MCF 10A (cell line): ENCODE measurements around the gene BRINP3. TPM values are rescaled to one million over a fixed set of nuclear protein-coding genes. Genes with fewer than 3 reads are reported as not detected.

ENCODE experiments used
- BruUV-seq: library from RNA; stranded (reverse); fragments of 400-500 nt; replicated peaks from 2 replicates; lab custom pipeline; 2021; lab: Mats Ljungman, UMichigan
- CTCF ChIA-PET: fragments of 300-600 bp; sonication (Branson Sonifier 250); formaldehyde crosslinking; extraction: SDS; loops from one replicate; lab custom pipeline; 2021; ENCODE audit warnings: antibody characterized with exemption, inconsistent platforms; lab: Yijun Ruan, JAX
- POLR2A ChIA-PET: fragments of 300-600, 350-650 bp; sonication (Branson Sonifier 250); formaldehyde crosslinking; extraction: SDS; loops from one replicate; lab custom pipeline; 2020; ENCODE audit warnings: antibody characterized with exemption, inconsistent platforms; lab: Yijun Ruan, JAX
- DNase-seq: peaks from one replicate; pipeline ENCODE4 v3.0.0-alpha.2; 2018; ENCODE audit not compliant: unreplicated experiment
- H3K27ac Mint-ChIP-seq: one replicate; pipeline ENCODE4 v1.8.0; 2022; ENCODE audit warnings: mild to moderate bottlenecking, low read depth, mixed read lengths; ENCODE audit not compliant: unreplicated experiment
- H3K27me3 Mint-ChIP-seq: one replicate; pipeline ENCODE4 v1.8.0; 2022; ENCODE audit warnings: mixed read lengths; ENCODE audit not compliant: insufficient read depth, unreplicated experiment
- H3K36me3 Mint-ChIP-seq: one replicate; pipeline ENCODE4 v1.8.0; 2022; ENCODE audit warnings: mild to moderate bottlenecking, moderate library complexity, mixed read lengths; ENCODE audit not compliant: insufficient read depth, unreplicated experiment
- H3K4me1 Mint-ChIP-seq: one replicate; pipeline ENCODE4 v1.8.0; 2022; ENCODE audit warnings: mixed read lengths; ENCODE audit not compliant: insufficient read depth, unreplicated experiment
- H3K4me3 Mint-ChIP-seq: one replicate; pipeline ENCODE4 v1.8.0; 2022; ENCODE audit warnings: mild to moderate bottlenecking, moderate library complexity, mixed read lengths; ENCODE audit not compliant: unreplicated experiment
- H3K9me3 Mint-ChIP-seq: one replicate; pipeline ENCODE4 v1.8.0; 2022; ENCODE audit warnings: mixed read lengths; ENCODE audit not compliant: unreplicated experiment
- intact Hi-C: fragments of 100-400 bp; cut with micrococcal nuclease; formaldehyde crosslinking; loops from 2 replicates; pipeline ENCODE4 v1.14.1; 2022
- total RNA-seq: library from RNA; stranded (reverse); gene quantifications from 2 replicates; pipeline ENCODE4 v1.2.3, GENCODE V29; 2022
- TF ChIP-seq, protein P1 (sequence below): fragments of 200-600 bp; IDR thresholded peaks from one replicate; pipeline ENCODE4 v1.8.0; 2022; ENCODE audit warnings: antibody characterized with exemption, mild to moderate bottlenecking; ENCODE audit not compliant: unreplicated experiment

The BRINP3 gene
- total RNA-seq, 1 experiment from 2014 or later = 0.26 TPM

DNA sequence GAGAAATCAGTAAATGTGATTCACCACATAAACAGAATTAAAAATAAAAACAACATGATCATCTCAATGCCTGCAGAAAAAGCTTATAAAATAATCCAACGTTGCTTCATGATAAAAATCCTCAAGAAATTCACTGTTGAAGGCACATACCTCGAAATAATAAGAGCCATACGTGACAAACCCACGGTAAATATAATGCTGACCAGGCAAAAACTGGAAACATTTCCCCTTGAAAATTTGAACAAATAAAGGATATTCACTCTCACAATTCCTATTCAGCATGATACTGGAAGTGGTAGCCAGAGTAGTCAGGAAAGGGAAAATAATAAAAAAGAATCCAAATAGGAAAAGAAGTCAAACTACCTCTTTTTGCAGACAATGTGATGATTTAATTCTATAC lies 148.8 kb downstream of the BRINP3 start:
- intact Hi-C loops = no loop called here
- ChIA-PET POLR2A (interaction anchor here (0.7 kb wide), 1 partner anchor 131 kb away, joined by 3 read pairs; no protein-coding TSS in a partner anchor), CTCF (interaction anchor here (1.1 kb wide), 2 partner anchors 10 to 44 kb away, joined by 3 to 4 read pairs; no protein-coding TSS in a partner anchor)
- H3K9me3 Mint-ChIP-seq = no peaks in the 10 kb centered on the region
- no peaks in the 10 kb centered on the region for H3K36me3 Mint-ChIP-seq
- no peak for DNase-seq
- no peak overlapping the region for H3K4me3 Mint-ChIP-seq
- BruUV-seq = no TSS peak
- TF ChIP-seq, protein P1, sequence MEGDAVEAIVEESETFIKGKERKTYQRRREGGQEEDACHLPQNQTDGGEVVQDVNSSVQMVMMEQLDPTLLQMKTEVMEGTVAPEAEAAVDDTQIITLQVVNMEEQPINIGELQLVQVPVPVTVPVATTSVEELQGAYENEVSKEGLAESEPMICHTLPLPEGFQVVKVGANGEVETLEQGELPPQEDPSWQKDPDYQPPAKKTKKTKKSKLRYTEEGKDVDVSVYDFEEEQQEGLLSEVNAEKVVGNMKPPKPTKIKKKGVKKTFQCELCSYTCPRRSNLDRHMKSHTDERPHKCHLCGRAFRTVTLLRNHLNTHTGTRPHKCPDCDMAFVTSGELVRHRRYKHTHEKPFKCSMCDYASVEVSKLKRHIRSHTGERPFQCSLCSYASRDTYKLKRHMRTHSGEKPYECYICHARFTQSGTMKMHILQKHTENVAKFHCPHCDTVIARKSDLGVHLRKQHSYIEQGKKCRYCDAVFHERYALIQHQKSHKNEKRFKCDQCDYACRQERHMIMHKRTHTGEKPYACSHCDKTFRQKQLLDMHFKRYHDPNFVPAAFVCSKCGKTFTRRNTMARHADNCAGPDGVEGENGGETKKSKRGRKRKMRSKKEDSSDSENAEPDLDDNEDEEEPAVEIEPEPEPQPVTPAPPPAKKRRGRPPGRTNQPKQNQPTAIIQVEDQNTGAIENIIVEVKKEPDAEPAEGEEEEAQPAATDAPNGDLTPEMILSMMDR = no peak
- H3K4me1 Mint-ChIP-seq = peaks cover 17% of the 10 kb centered on the region
- H3K27me3 Mint-ChIP-seq = no peaks in the 10 kb centered on the region
- peak overlapping the region; percentile 62 for H3K27ac Mint-ChIP-seq

DNA sequence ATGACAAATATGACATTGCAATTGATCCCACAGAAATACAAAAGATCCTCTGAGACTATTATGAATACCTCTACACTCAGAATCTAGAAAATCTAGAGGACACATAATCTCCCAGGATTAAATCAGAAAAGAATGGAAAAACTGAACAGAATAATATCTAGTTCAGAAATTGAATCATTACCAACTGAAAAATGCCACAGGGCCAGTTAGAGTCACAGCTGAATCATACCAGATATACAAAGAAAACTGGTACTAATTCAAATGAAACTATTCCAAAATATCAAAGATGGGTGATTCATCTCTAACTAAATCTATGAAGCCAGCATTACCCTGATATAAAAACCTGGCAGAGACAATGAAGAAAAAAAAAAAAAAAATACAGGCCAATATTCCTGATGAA lies 149.3 kb downstream of the BRINP3 start:
- H3K36me3 Mint-ChIP-seq = no peaks in the 10 kb centered on the region
- ChIA-PET CTCF (interaction anchor here (1.1 kb wide), 1 partner anchor 10 kb away, joined by 3 read pairs; no protein-coding TSS in a partner anchor), POLR2A (interaction anchor here (0.6 to 0.7 kb wide), 2 partner anchors 52 to 132 kb away, joined by 3 read pairs; no protein-coding TSS in a partner anchor)
- BruUV-seq = no TSS peak
- intact Hi-C loops = no loop called here
- H3K4me3 Mint-ChIP-seq = no peak overlapping the region
- H3K9me3 Mint-ChIP-seq = no peaks in the 10 kb centered on the region
- peak overlapping the region; percentile 62 for H3K27ac Mint-ChIP-seq
- TF ChIP-seq, protein P1 = no peak
- peak; percentile 23 for DNase-seq
- H3K4me1 Mint-ChIP-seq = peaks cover 17% of the 10 kb centered on the region
- H3K27me3 Mint-ChIP-seq = no peaks in the 10 kb centered on the region

DNA sequence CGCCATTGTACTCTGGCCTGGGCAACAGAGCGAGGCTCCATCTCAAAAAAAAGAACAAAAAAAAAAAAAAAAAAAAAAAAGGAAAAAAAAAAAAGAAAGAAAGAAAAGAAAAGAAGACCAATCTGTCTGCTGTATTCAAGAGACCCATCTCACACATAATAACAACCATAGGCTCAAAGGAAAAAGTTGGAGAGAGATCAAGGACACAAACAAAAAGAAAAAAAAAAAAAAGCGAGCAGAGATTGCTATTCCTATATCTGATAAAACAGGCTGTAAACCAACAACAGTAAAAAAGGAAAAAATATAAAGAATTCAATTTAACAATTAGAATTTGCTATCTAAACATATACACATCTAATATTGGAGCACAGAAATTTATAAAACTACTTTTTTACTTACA lies 150.4 kb downstream of the BRINP3 start:
- intact Hi-C loops = no loop called here

DNA sequence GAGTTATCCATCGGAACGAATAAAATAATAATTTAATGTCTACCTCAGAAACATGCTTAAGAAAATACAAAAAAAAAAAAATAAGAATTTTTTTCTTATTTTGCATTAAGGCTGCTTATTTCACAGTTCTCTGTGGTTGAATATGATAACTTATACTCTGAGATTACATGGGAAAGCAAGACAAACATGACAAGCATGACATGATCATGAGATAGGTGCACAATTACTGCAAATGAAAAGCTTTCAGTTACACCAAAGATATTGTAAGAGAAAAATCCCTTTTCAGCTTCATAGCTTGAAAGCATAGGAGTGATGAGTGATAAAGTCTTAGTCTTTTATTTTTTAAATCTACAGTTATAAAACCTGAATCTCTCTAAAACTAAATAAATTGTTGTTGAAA lies 154.1 kb downstream of the BRINP3 start:
- intact Hi-C loops = loop anchor here (5.0 kb wide), 2 partner anchors 896 to 1541 kb away; no protein-coding TSS in a partner anchor
- no TSS peak for BruUV-seq
- Mint-ChIP-seq H3K36me3 (no peaks in the 10 kb centered on the region), H3K4me1 (peaks cover 16% of the 10 kb centered on the region), H3K9me3 (no peaks in the 10 kb centered on the region), H3K4me3 (no peak overlapping the region), H3K27ac (no peak overlapping the region), H3K27me3 (no peaks in the 10 kb centered on the region)
- CTCF ChIA-PET = no interaction called here
- no peak for DNase-seq
- POLR2A ChIA-PET = no interaction called here
- TF ChIP-seq, protein P1 = no peak

More for the DNA sequence above, 150.4 kb downstream of the BRINP3 start:
- CTCF ChIA-PET = interaction anchor here (0.6 kb wide), 1 partner anchor 11 kb away, joined by 5 read pairs; no protein-coding TSS in a partner anchor
- Mint-ChIP-seq H3K36me3 (no peaks in the 10 kb centered on the region), H3K9me3 (no peaks in the 10 kb centered on the region), H3K27me3 (no peaks in the 10 kb centered on the region), H3K4me1 (peaks cover 17% of the 10 kb centered on the region), H3K4me3 (no peak overlapping the region), H3K27ac (peak overlapping the region; percentile 62)
- POLR2A ChIA-PET = interaction anchor here (0.8 kb wide), 1 partner anchor 16 kb away, joined by 3 read pairs; no protein-coding TSS in a partner anchor
- TF ChIP-seq, protein P1 = no peak
- no TSS peak for BruUV-seq
- DNase-seq = no peak
